HG02678 (cell line): ENCODE data around the gene RPRM.
"Not testable (repeated sequence)": the region's sequence is repeated elsewhere in the genome, so short reads cannot be mapped to it uniquely, and the experiment has no call there.

ENCODE experiments used
- ATAC-seq: cut with Tn5 transposase; IDR thresholded peaks from one replicate; pipeline ENCODE4 v1.9.1; 2021; ENCODE audit warnings: mild to moderate bottlenecking, moderate library complexity; ENCODE audit not compliant: unreplicated experiment

Gene RPRM

DNA sequence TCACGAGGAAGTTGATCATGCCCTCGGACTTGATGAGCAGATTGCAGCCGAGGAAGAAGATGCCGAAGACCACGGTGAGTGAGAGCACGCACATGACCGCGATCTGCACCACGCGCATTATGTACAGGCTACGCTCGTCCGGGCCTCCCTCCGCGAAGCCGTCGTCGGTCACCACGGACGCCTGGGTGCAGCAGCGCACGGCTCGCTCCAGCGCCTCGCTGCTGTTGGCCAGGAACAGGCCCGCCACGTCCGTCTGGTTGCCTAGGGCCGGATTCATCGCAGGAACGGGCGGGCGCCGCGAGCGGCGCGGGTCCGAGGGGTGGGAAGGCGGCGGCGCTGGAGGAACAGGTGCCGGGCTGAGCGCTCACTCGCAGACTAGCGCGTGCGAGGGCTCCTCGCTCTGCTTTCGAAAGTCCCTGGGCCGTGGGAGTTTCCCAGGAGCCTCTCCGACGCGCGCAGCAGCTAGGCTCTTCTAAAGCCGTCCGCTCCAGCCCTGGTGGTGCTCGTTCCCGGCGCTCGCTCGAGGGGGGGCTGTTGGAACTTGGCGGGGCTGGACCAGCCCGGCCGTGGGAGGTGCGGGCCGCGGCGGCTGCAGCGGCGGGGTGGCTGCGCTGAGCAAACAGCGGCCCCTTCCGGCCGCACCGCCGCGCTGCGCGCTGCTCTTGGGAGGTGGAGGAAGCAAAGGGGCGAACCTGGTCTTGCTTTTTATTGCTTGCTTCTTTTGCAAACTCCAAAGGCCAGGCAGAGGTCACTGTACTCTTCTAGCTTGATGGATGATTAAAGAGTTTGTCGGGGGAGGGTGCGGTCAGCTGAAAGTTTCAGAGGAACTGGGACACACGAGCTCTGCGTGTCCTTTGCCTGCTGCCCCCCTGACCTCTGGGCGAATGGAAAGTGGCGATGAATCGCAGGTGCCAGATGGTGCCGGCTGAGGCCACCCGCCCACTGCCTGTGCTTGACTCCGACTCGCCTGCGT lies at the start of gene RPRM:
Gene RPRM, minus strand, starts transcription at position 474 of the 973 bp plus-strand sequence. Its CDS starts 197 bp downstream, at position 277.
- ATAC-seq = peak; percentile 91

DNA sequence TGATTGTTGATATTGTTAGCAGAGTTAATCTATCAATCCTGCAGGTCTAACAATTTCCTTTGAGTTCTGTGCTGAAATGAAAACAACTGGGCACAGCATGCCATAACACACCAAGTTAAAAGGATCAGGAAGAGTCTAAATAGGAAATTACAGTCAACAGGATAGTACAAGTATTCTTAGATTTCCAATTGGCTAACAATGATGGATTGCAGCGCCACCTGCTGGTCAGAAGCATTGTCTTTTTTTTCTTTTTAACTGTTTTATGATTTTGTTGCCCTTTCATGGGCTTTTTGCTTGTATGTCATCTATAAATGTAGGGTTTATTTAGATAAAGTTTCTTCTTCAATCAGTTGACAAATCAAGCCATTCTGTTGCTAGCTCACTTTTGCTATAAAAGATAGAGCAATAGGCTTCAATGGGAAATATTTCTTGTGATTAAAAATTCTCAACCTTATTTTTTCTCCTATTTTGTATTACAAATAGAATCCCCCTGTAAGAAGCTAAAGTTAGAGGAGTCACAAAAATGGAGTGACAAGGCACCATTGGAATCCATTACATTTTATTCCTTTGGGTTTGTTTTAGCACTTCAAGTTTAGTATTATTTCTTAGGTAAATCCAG lies 40.8 kb upstream of the RPRM start:
- no peak for ATAC-seq

DNA sequence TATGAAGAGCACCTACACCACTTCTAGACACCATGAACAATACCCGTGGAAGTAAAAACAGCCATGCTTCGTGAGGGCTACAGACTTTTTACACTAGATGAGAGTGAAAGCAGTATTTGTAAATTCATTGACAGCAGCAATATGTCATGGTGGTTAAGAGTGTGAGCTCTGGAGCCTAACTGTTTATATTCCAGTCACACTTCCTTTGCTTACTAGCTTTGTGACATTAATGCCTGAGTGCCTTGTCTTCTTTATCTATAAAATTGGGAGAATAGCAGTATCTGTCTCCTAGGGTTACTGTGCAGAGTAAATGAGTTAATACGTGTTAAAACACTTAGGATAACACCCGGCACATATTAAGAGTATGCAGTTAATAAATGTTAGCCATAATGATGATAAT lies 33.8 kb upstream of the RPRM start:
- ATAC-seq = no peak

DNA sequence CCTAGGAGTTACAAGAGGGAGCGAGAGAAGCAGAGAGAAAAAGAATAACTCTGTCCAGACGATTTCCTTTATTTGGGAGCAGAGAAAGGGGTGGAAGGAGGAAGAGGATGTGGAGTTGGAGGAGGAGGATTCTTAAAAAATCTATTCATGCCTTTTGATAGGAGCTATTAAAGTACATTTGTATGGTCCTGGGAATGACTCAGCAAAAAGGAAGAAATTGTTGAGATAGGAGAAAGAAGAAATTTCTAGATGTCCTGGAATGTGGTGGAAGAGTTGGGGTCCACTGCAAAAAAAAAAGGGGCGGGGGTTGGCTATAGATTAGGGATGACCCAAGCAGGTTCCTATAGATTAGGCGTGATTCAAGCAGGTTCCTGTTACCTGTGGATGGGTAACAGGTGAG lies 32.4 kb upstream of the RPRM start:
- ATAC-seq = no peak

DNA sequence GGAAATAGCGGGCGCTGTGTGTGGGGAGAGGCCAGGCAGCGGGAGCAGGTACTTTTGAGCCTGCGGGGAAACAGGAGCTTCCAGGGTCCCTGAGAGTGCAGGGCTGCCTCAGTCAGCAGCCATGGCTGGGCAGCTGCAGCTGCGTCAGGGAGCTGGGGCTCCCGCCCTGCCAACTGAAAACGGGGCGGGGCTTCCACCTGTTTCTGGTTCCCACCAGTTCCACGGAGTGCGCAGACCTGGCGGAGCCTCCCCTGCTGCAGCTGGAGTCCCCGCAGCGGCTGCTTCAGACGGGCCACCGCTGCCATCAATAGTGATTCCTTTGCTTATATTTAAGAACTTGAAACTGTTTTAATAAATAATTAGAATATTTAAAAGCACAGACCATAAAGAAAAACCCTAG lies 30.6 kb upstream of the RPRM start:
- ATAC-seq = no peak

DNA sequence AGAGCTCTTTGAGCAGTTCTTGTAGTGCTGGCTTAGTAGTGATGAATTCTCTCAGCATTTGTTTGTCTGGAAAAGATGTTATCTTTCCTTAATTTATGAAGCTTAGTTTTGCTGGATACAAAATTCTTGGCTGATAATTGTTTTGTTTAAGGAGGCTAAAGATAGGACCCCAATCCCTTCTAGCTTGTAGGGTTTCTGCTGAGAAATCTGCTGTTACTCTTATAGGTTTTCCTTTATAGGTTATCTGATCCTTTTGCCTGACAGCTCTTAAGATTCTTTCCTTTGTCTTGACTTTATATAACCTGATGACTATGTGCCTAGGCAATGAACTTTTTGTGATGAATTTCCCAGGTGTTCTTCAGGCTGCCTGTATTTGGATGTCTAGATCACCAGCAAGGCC lies 27.9 kb upstream of the RPRM start:
- ATAC-seq = not testable (repeated sequence)

DNA sequence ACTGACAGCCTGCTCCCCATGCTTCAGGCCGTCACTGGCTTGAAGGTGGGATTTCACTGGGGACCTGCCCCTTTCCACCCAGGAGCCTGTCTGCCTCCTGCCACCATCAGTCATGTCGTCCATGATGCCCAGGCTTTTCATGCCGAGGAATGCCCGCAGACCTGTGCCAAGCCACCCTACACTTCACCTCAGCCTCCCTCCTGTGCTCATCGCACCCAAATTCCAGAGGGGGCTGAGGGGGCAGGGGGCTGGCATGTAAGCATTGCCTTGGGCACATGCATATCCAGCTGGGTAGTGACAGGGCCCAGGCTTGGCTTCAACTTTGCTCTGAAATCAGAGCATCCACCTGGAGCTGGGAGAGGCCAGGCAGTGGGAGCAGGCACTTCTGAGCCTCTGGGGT lies 20.9 kb upstream of the RPRM start:
- ATAC-seq = no peak

DNA sequence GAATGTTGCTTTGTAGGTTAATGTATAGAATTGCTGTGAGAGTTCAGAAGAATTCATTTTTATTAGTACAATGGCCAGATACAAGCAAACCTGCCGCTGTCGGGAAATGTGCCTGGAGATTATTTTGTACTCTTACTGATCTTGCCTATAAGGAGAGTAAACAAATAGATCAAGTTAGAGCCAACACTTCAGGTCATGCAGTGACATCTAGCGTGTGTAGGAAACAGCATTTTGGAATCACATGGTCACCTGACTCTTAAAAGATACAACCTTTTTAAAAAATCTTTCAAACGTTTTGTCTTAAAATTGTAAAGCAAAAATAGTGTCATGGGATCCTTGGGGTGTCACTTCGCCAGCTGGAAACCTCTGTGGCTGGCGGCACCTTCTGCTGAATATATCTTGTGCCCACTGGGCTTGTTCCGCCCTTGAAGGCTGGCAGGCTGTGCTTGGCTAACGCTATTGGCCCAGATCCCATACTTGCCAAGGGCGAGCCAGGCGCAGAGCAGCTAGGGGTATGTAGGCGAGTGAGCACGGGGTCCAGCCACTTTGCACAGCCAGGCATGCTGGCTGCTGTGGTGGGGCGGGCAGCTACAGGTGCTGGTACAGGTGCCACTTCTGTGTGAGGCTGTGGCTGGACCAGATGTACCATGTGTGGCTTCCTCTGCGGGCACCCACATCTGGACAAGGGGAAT lies 19.5 kb upstream of the RPRM start:
- no peak for ATAC-seq

DNA sequence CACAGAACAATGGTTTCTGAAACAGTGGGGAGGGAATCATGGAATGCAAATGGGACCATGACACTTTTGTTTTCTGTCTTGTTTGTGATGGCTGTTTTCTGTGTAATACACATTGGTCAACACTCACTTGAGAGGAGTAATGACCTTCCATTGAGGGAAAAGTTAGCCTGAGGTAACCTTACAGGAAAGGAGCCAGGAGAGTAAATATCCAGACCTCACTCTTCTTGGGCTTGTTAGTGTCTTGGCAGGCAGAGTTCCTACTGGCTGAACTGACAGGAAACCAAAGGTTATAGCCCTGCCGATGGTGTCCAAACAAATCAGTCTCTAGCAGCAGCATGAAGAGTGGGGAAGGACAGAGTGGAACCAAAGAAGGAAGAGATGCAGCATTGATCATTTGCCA lies 17.2 kb upstream of the RPRM start:
- no peak for ATAC-seq

DNA sequence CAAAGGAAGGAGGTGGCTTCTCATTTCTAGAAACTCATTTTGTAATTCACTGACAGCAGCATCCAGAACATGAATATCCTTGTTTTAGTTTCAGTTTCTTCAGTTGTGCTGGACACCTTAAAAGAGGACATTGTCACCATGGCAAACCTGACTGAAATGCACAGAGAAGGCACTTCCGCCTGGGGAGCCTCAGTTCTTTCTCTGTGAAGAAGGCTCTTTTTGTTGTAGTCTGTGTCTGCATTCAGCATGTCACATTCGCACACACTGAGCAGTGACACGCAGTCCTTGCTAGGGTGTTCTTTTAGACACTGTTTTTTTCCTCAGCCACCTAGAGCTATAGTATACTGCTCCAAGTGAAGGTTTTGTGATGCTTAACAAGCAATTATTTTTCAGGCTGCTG lies 9.5 kb upstream of the RPRM start:
- no peak for ATAC-seq

DNA sequence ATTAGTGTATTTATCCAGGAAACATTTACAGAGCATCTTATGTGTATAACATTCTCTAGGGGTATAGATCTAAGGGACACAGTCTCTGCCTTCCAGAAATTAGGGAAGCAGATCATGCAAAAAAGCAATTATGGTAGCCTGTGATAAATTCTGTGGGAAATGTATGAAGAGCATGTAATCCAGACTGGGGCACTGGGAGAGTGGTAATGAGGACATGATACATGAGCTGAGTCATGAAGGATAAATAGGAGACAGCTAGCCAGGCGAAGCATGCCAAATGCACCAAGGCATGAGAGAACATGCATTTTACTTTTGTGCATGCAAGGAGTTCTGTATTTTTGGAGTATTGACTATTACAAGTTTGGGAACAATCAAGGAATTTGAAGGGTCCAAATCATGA lies 8.9 kb upstream of the RPRM start:
- no peak for ATAC-seq

DNA sequence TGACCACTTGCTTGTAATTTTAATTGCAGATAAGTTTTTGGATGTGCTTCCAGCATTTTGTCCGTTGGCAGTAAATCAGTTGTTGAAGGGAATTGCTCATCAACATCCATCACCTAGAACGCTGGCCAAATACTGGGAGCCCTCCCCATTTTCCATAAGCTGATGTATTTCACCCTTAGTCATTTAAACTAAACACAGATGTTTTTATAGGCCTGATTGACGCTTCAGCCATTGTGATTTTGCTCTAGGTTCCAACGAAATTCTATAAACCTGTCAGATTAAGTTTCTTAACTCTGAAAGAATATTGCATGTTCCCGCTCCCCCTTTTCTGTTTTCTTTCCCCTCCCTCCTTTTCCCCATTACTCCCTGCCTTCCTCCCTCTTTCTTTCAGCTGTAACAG lies 1.0 kb upstream of the RPRM start:
- ATAC-seq = no peak

DNA sequence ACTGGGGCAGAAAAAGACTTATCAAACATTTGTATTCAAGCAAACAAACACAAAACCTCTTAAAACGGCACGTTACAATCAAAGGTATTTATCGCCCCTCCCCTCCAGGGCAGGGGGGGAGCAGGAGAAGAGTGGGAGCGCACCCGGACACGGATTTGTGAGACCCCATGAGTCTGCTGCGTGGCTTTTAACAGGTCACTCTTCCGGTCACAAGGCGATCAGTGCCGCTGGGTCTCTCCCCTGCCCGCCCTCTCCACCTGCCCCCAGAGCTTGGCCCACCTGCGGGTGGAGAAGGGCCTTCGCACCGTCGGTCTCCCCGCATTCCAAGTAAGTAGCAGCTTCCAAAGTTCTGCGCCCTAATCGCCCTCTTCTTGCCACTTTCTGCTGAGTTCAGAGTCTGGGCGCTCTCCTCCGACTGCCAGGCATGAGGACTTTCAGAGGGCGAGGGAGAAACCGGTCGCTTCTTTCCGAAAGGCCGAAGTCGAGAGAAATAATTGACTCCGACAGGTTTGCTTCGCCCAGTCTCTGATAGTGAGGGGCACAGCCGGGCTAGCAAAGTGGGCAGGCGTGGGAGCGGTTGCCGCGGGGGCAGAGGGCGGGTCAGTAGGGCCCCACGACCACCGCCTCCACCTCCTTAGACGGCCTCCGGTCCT lies 800 bp downstream of the RPRM start:
- no peak for ATAC-seq

DNA sequence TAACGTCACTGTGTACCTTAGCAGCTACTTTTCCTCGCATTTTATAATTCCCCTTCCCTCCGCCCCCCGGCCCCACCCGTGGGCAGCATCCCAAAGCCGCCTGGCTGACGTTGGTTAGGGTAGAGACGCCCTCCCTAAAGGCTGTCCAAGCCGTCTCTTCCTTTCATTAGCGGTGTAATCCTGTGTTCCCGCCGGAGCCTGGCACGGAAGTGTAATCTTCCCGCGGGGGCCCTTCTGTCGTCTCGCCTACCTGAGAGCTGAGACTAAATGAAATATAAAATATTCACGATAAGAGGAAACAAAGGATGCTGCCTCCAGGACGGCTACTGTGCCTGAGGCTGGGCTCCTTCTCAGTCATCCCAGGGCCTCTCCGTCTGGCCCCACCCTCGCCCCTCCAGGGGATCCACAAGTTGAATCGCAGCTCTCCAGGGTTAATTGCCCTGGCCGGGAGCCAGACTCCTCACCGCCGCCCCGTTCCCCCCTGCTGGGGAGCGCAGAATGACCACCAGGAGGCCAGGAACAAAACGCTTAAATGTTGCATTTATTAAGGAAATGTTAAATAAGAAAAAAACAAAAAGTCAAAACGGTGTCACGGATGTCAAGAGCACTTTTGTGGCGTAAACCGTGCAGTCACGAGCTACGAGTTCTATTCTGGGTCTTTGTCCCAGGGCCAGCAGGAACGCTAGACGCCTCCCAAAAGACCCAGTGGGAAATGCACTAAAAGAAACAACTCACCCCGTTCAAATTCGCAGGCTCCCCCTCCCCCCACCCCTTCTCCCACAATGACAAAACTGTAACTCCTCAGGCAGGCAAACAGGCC lies 1.5 kb downstream of the RPRM start:
- no peak for ATAC-seq

DNA sequence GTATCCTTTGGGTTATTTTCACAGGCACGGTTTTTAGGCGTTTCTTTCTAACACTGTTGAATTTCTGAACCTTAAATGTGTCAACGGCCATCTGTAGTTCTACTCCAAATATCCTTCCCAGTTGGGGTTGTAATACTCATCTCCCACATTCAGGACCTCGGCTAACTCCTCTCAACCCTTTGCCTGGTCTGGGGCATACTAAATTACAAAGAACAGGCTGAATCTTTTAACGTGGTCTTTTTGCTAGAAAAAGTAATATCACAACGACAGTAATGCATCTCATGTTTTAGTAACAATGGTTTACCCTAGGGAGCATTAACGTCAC lies 2.1 kb downstream of the RPRM start:
- no peak for ATAC-seq

DNA sequence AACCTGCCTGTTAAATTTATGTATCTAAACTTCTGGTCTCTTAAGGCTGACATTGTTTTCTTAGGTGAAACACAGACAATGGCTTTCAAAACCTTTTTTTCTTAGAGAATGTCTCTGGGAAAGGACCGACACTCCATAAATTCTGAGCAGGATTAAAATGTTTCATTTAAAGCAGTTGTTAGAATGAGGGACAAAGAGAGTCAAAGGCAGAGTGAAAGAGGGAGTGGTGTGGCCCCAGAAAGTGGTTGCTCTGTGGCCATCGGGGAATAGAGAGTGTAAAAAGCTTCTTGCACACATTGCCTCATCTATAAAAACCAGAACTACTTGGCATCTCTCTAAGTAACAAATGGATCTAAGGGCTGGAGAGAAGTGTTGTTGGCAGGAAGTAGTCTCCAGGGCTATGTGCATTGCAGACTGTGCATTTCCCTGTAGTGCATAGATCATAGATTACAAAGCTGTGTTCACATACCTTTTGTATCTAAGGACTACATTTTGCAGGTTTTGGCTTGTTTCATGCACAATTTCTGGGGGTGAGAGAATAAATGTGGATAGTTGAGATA lies 3.6 kb downstream of the RPRM start:
- no peak for ATAC-seq

DNA sequence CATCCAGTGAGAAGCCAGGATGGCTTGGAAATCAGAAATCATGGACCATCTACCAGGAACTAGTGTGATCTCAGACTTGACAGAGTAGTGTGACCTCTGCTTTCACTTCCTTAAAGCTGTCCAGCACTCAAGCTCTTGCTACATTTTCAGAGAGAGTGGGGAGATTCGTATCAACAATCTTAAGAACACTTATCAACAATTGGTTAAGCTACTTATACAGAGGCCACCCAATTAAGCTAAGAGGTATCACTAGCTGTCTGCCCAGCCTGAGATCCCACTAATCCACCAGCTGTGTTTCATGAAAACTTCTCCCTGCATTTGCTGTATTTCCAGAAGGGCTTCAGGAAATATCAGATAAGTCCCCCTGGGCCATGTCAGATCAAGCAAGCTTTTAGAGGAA lies 4.2 kb downstream of the RPRM start:
- ATAC-seq = no peak

DNA sequence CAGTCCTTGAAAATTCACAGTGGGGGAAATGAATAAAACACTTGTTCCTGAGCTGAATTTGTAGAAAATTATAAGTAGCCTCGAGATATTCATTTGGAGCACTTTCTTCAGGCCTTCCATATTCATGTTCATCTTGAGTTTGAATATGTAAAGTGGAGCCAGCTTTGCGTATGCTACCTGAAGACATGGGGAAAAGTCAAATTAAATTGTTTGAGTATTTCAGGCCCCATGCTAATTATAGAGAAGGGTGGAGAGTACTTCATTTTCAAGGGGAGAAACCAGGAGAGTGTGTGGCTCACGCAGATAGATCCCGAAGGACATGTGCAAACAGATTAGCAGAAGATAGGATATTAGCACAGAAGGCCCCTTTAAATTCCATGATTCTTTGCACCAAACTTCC lies 7.7 kb downstream of the RPRM start:
- no peak for ATAC-seq

DNA sequence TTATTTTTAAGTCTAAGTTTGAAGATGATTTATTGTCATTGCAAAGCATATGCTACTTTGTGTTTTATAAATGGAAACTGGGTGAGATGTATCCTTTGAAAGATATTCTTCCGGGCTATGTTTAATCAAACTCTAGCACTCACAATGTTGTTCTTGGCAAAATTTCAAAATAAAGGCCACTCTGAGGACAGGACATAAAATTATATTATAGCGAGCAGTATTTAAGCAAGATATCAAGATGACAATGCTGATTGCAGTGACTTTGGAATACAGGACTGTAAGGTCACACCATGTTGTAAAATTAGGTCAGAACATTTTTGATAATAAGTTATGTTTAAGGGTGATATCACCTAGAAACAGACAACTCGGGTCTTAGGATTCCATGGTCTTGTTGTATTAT lies 14.2 kb downstream of the RPRM start:
- ATAC-seq = no peak

DNA sequence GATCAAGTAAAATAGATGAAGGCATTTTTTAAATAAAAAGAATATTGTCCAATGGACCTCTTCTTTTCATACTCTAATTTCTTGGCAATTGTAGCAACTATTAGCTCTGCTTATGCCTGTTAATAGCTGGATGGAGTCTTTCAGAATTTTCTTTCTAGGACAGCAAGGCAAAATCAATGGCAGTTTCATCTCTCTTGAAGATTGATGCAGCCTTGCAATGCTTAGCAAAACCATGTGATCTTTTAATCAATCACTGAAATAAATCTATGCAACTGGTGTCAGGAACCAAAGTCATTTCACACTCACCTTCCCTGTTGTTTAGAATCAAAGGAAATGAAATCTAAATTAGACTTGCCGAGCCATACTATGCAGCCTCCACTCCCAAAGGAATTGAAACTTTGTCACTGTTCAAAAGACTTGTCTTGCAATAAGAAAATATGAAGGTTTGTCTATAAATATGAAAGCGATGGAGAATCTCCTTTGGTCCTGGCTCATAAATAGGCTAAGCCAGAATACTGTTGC lies 16.2 kb downstream of the RPRM start:
- ATAC-seq = no peak
